Right atrium auricular region (tissue), 2 donors: ENCODE measurements around the gene TENM3. TPM values are rescaled to one million over a fixed set of nuclear protein-coding genes. Genes with fewer than 3 reads are reported as not detected.

Experiments
- DNase-seq: peaks from one replicate; pipeline ENCODE4 v3.0.0-alpha.2; 2019; ENCODE audit warnings: low spot score
- H3K27ac ChIP-seq, 2 donors: fragments of 200-600 bp; sonication (generic); 1 replicate in 1 of 2; 2 replicates in 1 of 2; pipeline ENCODE4 v1.5.1; 2016 to 2019
- H3K27me3 ChIP-seq, 2 donors: fragments of 200-600 bp; sonication (generic); one replicate each; pipeline versions ENCODE4 v1.5.1 to v1.6.0; 2017 to 2019
- H3K36me3 ChIP-seq: fragments of 200-600 bp; sonication (generic); one replicate; pipeline ENCODE4 v1.5.1; 2016
- H3K4me1 ChIP-seq, 2 donors: fragments of 200-600 bp; sonication (generic); one replicate each; pipeline versions ENCODE4 v1.5.1 to v1.6.0; 2017 to 2019
- H3K4me3 ChIP-seq, 2 donors: fragments of 200-600 bp; sonication (generic); 1 replicate in 1 of 2; 2 replicates in 1 of 2; pipeline ENCODE4 v1.5.1; 2017 to 2019; ENCODE audit warnings: mild to moderate bottlenecking in 1 of 2, moderate library complexity in 1 of 2
- H3K9me3 ChIP-seq, 2 donors: fragments of 200-600 bp; sonication (generic); one replicate each; pipeline ENCODE4 v1.5.1; 2019
- CTCF ChIP-seq, 2 donors: fragments of 200-600 bp; sonication (generic); IDR thresholded peaks; one replicate each; pipeline ENCODE4 v1.5.1; 2019; ENCODE audit warnings: antibody characterized with exemption in 2 of 2
- total RNA-seq, 2 donors: library from RNA; depleted of rRNA; stranded (reverse); fragments of >200 nt; gene quantifications; one replicate each; pipeline ENCODE4 v1.1.0, GENCODE V29; 2016

TENM3 gene
- total RNA-seq, 2 donors from 2014 or later = 10.7 to 15.9 TPM

GRCh38 chr4:182645511-182645910 is 402.3 kb downstream of the TENM3 start:
- no peak for DNase-seq
- no peak for TF ChIP-seq CTCF (IDR thresholded peaks at IDR 0.05)
- Histone ChIP-seq H3K9me3 (peaks cover 7 to 16% of the 10 kb centered on the region in 2 donors), H3K36me3 (no peaks in the 10 kb centered on the region), H3K27me3 (no peaks in the 10 kb centered on the region), H3K4me1 (peaks cover 0 to 17% of the 10 kb centered on the region in 2 donors), H3K27ac (no peak overlapping the region), H3K4me3 (no peak overlapping the region)

GRCh38 chr4:182647646-182648300 is 404.6 kb downstream of the TENM3 start:
- H3K27ac ChIP-seq = no peak overlapping the region
- H3K9me3 ChIP-seq = peaks cover 7 to 16% of the 10 kb centered on the region in 2 donors
- no peak for TF ChIP-seq CTCF (IDR thresholded peaks at IDR 0.05)
- no peak overlapping the region for H3K4me3 ChIP-seq
- no peaks in the 10 kb centered on the region for H3K36me3 ChIP-seq
- H3K27me3 ChIP-seq = no peaks in the 10 kb centered on the region
- H3K4me1 ChIP-seq = peaks cover 0 to 12% of the 10 kb centered on the region in 2 donors
- no peak for DNase-seq

DNA sequence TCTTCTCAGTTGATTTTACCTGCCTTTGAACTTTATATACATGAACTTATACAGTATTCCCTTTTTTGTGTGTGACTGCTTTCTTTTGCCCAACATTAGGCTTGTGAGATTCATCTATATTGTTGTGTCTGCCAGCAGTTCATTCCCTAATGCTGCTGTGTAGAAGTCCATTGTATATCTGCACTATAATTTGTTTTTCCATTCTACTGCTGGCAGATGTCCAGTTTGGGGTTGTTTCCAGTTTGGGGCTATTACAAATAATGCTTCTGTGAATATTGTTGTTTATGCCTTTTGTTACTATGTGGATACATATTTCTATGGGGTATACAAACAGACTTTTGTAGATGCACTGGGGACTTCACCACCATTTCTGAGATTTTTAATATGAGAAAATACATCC is 405.6 kb downstream of the TENM3 start:
- no peak overlapping the region for H3K4me3 ChIP-seq
- no peaks in the 10 kb centered on the region for H3K27me3 ChIP-seq
- H3K9me3 ChIP-seq = peaks cover 7 to 16% of the 10 kb centered on the region in 2 donors
- TF ChIP-seq CTCF (IDR thresholded peaks at IDR 0.05) = no peak
- no peak for DNase-seq
- H3K36me3 ChIP-seq = no peaks in the 10 kb centered on the region
- no peak overlapping the region for H3K27ac ChIP-seq
- peaks cover 0 to 6% of the 10 kb centered on the region in 2 donors for H3K4me1 ChIP-seq

DNA sequence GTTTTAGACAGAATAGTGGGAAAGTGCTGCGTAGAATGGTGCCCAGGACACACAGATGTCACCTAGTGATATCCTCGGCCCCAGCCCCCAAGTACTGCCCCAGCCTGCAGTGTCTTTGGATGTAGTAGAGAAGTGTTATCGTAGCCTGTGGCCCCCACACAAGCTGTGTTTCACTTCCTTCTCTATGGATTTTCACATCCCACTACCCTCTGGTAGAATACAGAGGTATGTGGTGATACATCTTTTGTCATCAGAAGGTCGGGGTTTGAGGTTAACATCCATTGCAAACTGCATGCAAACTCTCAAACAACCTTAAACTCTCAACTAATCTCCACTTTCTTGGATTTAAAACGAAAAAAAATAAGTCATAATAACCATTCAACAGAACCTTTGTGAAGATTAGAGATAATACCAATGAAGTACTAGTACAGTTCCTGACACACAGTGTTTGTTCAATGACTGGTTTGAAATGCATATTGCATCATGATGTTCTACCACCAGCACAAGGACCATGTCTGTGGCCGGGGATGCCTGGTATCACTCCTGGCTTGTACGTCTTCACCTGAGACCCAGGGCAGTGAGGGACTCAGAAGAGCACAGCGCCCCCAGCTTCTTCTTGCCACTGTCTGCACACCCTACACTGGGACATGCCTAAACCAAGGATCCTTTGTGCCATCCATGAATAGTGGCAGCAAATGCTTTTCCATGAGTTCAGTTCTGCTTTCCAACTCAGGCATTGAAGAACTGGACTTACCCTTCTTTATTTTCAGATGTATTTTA is 406.7 kb downstream of the TENM3 start:
- TF ChIP-seq CTCF (IDR thresholded peaks at IDR 0.05) = no peak
- H3K4me1 ChIP-seq = no peaks in the 10 kb centered on the region
- peaks cover 7 to 16% of the 10 kb centered on the region in 2 donors for H3K9me3 ChIP-seq
- DNase-seq = no peak
- no peak overlapping the region for H3K4me3 ChIP-seq
- no peaks in the 10 kb centered on the region for H3K27me3 ChIP-seq
- no peaks in the 10 kb centered on the region for H3K36me3 ChIP-seq
- no peak overlapping the region for H3K27ac ChIP-seq

DNA sequence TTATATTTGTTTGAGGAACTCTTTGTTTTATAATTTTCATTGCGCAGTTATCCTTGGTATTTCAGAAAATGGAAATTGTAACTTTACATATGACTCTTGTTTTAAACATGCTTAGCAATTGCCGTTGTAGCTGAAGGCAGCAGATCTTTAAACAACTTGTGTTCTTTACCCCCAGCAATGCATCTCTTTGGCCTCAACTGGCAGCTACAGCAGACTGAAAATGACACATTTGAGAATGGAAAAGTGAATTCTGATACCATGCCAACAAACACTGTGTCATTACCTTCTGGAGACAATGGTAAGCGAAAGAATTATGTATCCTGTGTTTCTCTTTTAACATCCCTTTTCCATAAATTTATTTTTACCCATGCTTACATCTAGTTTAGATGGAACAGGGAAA is 410.4 kb downstream of the TENM3 start:
- Histone ChIP-seq H3K4me3 (no peak overlapping the region), H3K27ac (no peak overlapping the region), H3K4me1 (no peaks in the 10 kb centered on the region), H3K36me3 (no peaks in the 10 kb centered on the region), H3K27me3 (no peaks in the 10 kb centered on the region), H3K9me3 (no peaks in the 10 kb centered on the region)
- no peak for TF ChIP-seq CTCF (IDR thresholded peaks at IDR 0.05)
- no peak for DNase-seq
